ENCODE measurements around the gene LCN2.
"Not testable (repeated sequence)": the region's sequence is repeated elsewhere in the genome, so short reads cannot be mapped to it uniquely, and the experiment has no call there.

LCN2 gene

GRCh38 chr9:128149001-128149701 is at the start of gene LCN2:
Gene LCN2, plus strand, starts transcription at chr9:128149453. Its CDS starts 73 bp downstream, at chr9:128149526.
- DNase-seq: no peak

- no peak for DNase-seq
These were observed 49.2 kb upstream of the LCN2 start for GRCh38 chr9:128099932-128100491.

- no peak for DNase-seq
These were observed 48.7 kb upstream of the LCN2 start for GRCh38 chr9:128100581-128100980.

- no peak for DNase-seq
These were observed 48.0 kb upstream of the LCN2 start for GRCh38 chr9:128101231-128101661.

- no peak for DNase-seq
These were observed 47.6 kb upstream of the LCN2 start for GRCh38 chr9:128101690-128102089.

GRCh38 chr9:128102196-128102595 is 47.1 kb upstream of the LCN2 start:
- no peak for DNase-seq

- no peak for DNase-seq
These were observed 46.2 kb upstream of the LCN2 start for GRCh38 chr9:128102861-128103588.

- no peak for DNase-seq
These were observed 45.7 kb upstream of the LCN2 start for GRCh38 chr9:128103589-128103962.

GRCh38 chr9:128104171-128104618 is 45.1 kb upstream of the LCN2 start:
- DNase-seq: no peak

GRCh38 chr9:128105538-128106175 is 43.6 kb upstream of the LCN2 start:
- no peak for DNase-seq

GRCh38 chr9:128106181-128106939 is 42.9 kb upstream of the LCN2 start:
- no peak for DNase-seq

- DNase-seq: no peak
These were observed 42.2 kb upstream of the LCN2 start for GRCh38 chr9:128106940-128107467.

GRCh38 chr9:128107468-128108268 is 41.6 kb upstream of the LCN2 start:
- DNase-seq: no peak

- DNase-seq: no peak
These were observed 40.8 kb upstream of the LCN2 start for GRCh38 chr9:128108269-128109049.

- DNase-seq: no peak
These were observed 40.1 kb upstream of the LCN2 start for GRCh38 chr9:128109050-128109709.

GRCh38 chr9:128111726-128112125 is 37.5 kb upstream of the LCN2 start:
- not testable (repeated sequence) for DNase-seq

- no peak for DNase-seq
These were observed 35.5 kb upstream of the LCN2 start for GRCh38 chr9:128113526-128114325.

- no peak for DNase-seq
These were observed 34.7 kb upstream of the LCN2 start for GRCh38 chr9:128114326-128115186.

Measured in NCI-H187 (cell line).